ENCODE data around the gene KRTAP19-6.

Gene KRTAP19-6

DNA sequence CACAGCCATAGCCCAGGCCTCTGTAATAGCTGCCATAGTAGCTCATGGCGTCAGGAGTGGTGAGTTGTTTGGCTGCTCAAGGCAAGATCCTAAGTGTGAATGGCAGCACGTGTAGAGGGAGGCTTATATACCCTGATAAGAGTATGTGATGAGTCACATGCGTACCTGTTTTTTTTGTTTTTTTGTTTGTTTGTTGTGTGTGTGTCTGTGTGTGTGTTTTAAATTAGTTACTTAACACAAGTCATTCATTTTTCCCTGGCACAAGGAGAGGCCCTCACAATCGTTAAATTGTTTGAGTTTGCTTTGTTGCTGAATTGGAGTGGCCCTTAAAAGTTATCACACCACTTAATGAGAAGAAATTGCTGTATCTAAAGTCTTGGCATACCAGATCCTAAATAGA, 44.6 kb downstream of the KRTAP19-6 start, which contains the start of gene KRTAP19-4:
TSS of gene KRTAP19-4 (minus strand) at position 101 of the 400 bp plus-strand sequence. CDS start at position 46, 55 bp downstream.
- H3K4me1 ChIP-seq (ENCODE audit: control insufficient read depth in 1 of 2, insufficient read depth in 1 of 2, low read depth in 1 of 2, low read length in 1 of 2): no peaks in the 10 kb centered on the region
- H3K36me3 ChIP-seq: no peaks in the 10 kb centered on the region
- H3K9me3 ChIP-seq: no peaks in the 10 kb centered on the region
- H3K4me3 ChIP-seq (ENCODE audit: low read depth in 1 of 2, low read length in 1 of 2): no peak within 1 kb of the TSS
- H3K27ac ChIP-seq: no peak within 1 kb of the TSS
- TF ChIP-seq, protein P1, sequence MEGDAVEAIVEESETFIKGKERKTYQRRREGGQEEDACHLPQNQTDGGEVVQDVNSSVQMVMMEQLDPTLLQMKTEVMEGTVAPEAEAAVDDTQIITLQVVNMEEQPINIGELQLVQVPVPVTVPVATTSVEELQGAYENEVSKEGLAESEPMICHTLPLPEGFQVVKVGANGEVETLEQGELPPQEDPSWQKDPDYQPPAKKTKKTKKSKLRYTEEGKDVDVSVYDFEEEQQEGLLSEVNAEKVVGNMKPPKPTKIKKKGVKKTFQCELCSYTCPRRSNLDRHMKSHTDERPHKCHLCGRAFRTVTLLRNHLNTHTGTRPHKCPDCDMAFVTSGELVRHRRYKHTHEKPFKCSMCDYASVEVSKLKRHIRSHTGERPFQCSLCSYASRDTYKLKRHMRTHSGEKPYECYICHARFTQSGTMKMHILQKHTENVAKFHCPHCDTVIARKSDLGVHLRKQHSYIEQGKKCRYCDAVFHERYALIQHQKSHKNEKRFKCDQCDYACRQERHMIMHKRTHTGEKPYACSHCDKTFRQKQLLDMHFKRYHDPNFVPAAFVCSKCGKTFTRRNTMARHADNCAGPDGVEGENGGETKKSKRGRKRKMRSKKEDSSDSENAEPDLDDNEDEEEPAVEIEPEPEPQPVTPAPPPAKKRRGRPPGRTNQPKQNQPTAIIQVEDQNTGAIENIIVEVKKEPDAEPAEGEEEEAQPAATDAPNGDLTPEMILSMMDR (IDR thresholded peaks at IDR 0.05): no peak
- no peaks in the 10 kb centered on the region for H3K27me3 ChIP-seq

DNA sequence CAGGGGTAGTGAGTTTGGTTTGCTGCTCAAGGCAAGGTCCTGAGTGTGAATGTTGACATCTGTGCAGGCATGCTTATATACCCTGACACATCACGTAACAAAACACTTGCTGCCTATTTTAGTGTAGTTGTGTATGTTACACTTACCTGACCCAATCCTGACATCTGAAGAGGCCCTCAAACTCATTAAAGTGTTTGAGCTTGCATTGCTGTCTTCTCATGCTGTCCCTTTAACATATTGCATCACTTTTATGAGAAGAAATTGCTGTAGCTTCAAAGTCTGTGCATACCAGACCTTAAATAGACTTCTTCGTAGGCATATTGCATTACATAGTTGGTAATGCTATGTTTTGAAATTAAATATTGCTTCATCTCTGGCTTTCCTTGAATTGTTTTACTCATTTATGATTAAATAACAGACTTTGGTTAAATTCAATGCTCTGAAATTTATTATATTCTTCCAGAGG, 49.7 kb downstream of the KRTAP19-6 start, which contains the start of gene KRTAP19-3:
TSS of gene KRTAP19-3 (minus strand) at position 51 of the 466 bp plus-strand sequence. CDS start 56 bp downstream, outside the sequence.
- Histone ChIP-seq H3K36me3 (no peaks in the 10 kb centered on the region), H3K9me3 (no peaks in the 10 kb centered on the region), H3K4me3 (ENCODE audit: low read depth in 1 of 2, low read length in 1 of 2) (no peak within 1 kb of the TSS), H3K4me1 (ENCODE audit: control insufficient read depth in 1 of 2, insufficient read depth in 1 of 2, low read depth in 1 of 2, low read length in 1 of 2) (no peaks in the 10 kb centered on the region), H3K27ac (no peak within 1 kb of the TSS), H3K27me3 (no peaks in the 10 kb centered on the region)
- TF ChIP-seq, protein P1 (IDR thresholded peaks at IDR 0.05): no peak
